G401 (cell line): Measurements from ENCODE around the gene TP73. TPM values are rescaled to one million over a fixed set of nuclear protein-coding genes. Genes with fewer than 3 reads are reported as not detected.

ENCODE experiments used
- DNase-seq: peaks from one replicate; pipeline ENCODE4 v3.0.0-alpha.2; 2015; ENCODE audit warnings: low spot score
- in situ Hi-C: cut with HindIII; loops from 2 replicates; pipeline ENCODE4 v1.10.0; 2016; ENCODE audit warnings: low sequenced_read_pairs, mixed read lengths
- total RNA-seq: library from RNA; depleted of rRNA; stranded (reverse); fragments of >200 nt; shearing (Covaris generic); gene quantifications from 2 replicates; pipeline ENCODE4 v1.2.3, GENCODE V29; 2014

Gene TP73
- total RNA-seq, 1 experiment from 2014 or later: 2.4 TPM

- DNase-seq: no peak
- in situ Hi-C loops: no loop called here
Observed at GRCh38 chr1:3767328-3767925, 115.1 kb downstream of the TP73 start.

GRCh38 chr1:3768811-3769390 is 116.6 kb downstream of the TP73 start:
- in situ Hi-C loops: no loop called here
- DNase-seq: no peak

- in situ Hi-C loops: no loop called here
- no peak for DNase-seq
Observed at GRCh38 chr1:3770047-3770765, 117.9 kb downstream of the TP73 start.

- in situ Hi-C loops: no loop called here
- no peak for DNase-seq
Observed at GRCh38 chr1:3771108-3772026, 119.1 kb downstream of the TP73 start.

- DNase-seq: peak; percentile 48
- in situ Hi-C loops: no loop called here
Observed at GRCh38 chr1:3772027-3772714, 119.9 kb downstream of the TP73 start.

GRCh38 chr1:3772715-3773571 is 120.6 kb downstream of the TP73 start, which contains the start of gene SMIM1:
SMIM1 (plus strand) TSS chr1:3772749; CDS start chr1:3775374, 2,625 bp downstream.
- DNase-seq: no peak
- in situ Hi-C loops: no loop called here

GRCh38 chr1:3773572-3774275 is 121.4 kb downstream of the TP73 start:
- in situ Hi-C loops: no loop called here
- DNase-seq: no peak

- no peak for DNase-seq
- in situ Hi-C loops: no loop called here
Observed at GRCh38 chr1:3774276-3774945, 122.1 kb downstream of the TP73 start.

GRCh38 chr1:3774946-3775489 is 122.7 kb downstream of the TP73 start:
- no peak for DNase-seq
- in situ Hi-C loops: no loop called here

GRCh38 chr1:3775490-3776230 is 123.3 kb downstream of the TP73 start:
- no peak for DNase-seq
- in situ Hi-C loops: no loop called here

GRCh38 chr1:3776231-3776961 is 124.1 kb downstream of the TP73 start:
- in situ Hi-C loops: no loop called here
- no peak for DNase-seq

- in situ Hi-C loops: no loop called here
Observed at GRCh38 chr1:3777078-3777547, 124.8 kb downstream of the TP73 start.

GRCh38 chr1:3777647-3778589 is 125.6 kb downstream of the TP73 start:
- no peak for DNase-seq
- in situ Hi-C loops: no loop called here

More at GRCh38 chr1:3777078-3777547, 124.8 kb downstream of the TP73 start:
- DNase-seq: peak; percentile 87

- DNase-seq: peak; percentile 77
- in situ Hi-C loops: no loop called here
Observed at GRCh38 chr1:3778590-3779264, 126.4 kb downstream of the TP73 start.
